A673 (cell line): ENCODE data around the gene HNF1A. TPM values are rescaled to one million over a fixed set of nuclear protein-coding genes. Genes with fewer than 3 reads are reported as not detected.
A peak's percentile ranks its signal among the peaks of the same experiment; 100 is the strongest.
"Not testable (repeated sequence)": the region's sequence is repeated elsewhere in the genome, so short reads cannot be mapped to it uniquely, and the experiment has no call there.

Source experiments
- BruUV-seq: library from RNA; stranded (reverse); fragments of 400-500 nt; replicated peaks from 2 replicates; lab custom pipeline; 2021; lab: Mats Ljungman, UMichigan
- CTCF ChIA-PET: fragments of 300-600 bp; sonication (Branson Sonifier 250); formaldehyde crosslinking; loops from one replicate; lab custom pipeline; 2022; ENCODE audit warnings: antibody characterized with exemption; lab: Charles Lee
- POLR2A ChIA-PET: fragments of 300-600 bp; sonication (Branson Sonifier 250); formaldehyde crosslinking; loops from one replicate; lab custom pipeline; 2022; ENCODE audit warnings: antibody characterized with exemption; ENCODE audit not compliant: low non-redundant PET; lab: Charles Lee
- DNase-seq: peaks from one replicate; pipeline ENCODE4 v3.0.0-alpha.2; 2015; ENCODE audit warnings: low spot score
- H3K27ac ChIP-seq: fragments of 200-600 bp; sonication (generic); 2 replicates; pipeline ENCODE4 v1.5.1; 2016; ENCODE audit warnings: mixed run types, low read depth, mild to moderate bottlenecking, mixed read lengths, antibody characterized with exemption, low read length; ENCODE audit not compliant: poor library complexity, severe bottlenecking
- H3K27me3 ChIP-seq: fragments of 200-600 bp; sonication (generic); replicated peaks from 2 replicates; pipeline ENCODE4 v1.6.1; 2017; ENCODE audit warnings: mixed run types, low read depth, mild to moderate bottlenecking, mixed read lengths, antibody characterized with exemption, low read length; ENCODE audit not compliant: insufficient read depth, poor library complexity
- H3K36me3 ChIP-seq: fragments of 200-600 bp; sonication (generic); 2 replicates; pipeline ENCODE4 v1.6.1; 2016; ENCODE audit warnings: mixed run types, mild to moderate bottlenecking, mixed read lengths, antibody characterized with exemption, low read length; ENCODE audit not compliant: insufficient read depth, poor library complexity, severe bottlenecking
- H3K4me1 ChIP-seq: fragments of 200-600 bp; sonication (generic); 2 replicates; pipeline ENCODE4 v1.6.1; 2017; ENCODE audit warnings: mixed run types, mild to moderate bottlenecking, mixed read lengths, antibody characterized with exemption, low read length; ENCODE audit not compliant: insufficient read depth, poor library complexity, severe bottlenecking
- H3K4me3 ChIP-seq: fragments of 200-600 bp; sonication (generic); 2 replicates; pipeline ENCODE4 v1.5.1; 2016; ENCODE audit warnings: low read depth, mixed run types, mild to moderate bottlenecking, mixed read lengths, low read length; ENCODE audit not compliant: poor library complexity, severe bottlenecking
- H3K9me3 ChIP-seq: fragments of 200-600 bp; sonication (generic); 2 replicates; pipeline ENCODE4 v1.6.1; 2016; ENCODE audit warnings: mixed run types, low read depth, mild to moderate bottlenecking, mixed read lengths, antibody characterized with exemption, low read length; ENCODE audit not compliant: poor library complexity, severe bottlenecking
- CTCF ChIP-seq: fragments of 300-800, 200-600 bp; sonication (generic); conservative IDR thresholded peaks from 2 replicates; pipeline ENCODE4 v1.5.1; 2017; ENCODE audit warnings: low read depth, mild to moderate bottlenecking, antibody characterized with exemption, low read length, moderate library complexity, mixed read lengths
- EZH2 ChIP-seq: fragments of 200-600 bp; sonication (generic); IDR thresholded peaks from 2 replicates; pipeline ENCODE4 v1.6.1; 2017; ENCODE audit warnings: borderline replicate concordance, low read depth, mild to moderate bottlenecking, mixed read lengths, antibody characterized with exemption, low read length; ENCODE audit not compliant: poor library complexity, severe bottlenecking
- intact Hi-C: fragments of 100-400 bp; cut with micrococcal nuclease; formaldehyde crosslinking; loops from one replicate; pipeline ENCODE4 v1.10.0; 2022; ENCODE audit not compliant: unreplicated experiment
- total RNA-seq: library from RNA; stranded (reverse); gene quantifications from 2 replicates; pipeline ENCODE4 v1.2.3, GENCODE V29; 2021

The HNF1A gene
- total RNA-seq, 1 experiment from 2014 or later, result not detected

- Histone ChIP-seq H3K27me3 (no peaks in the 10 kb centered on the region), H3K4me3 (peak within 1 kb of the TSS; percentile 18), H3K36me3 (no peaks in the 10 kb centered on the region), H3K4me1 (peaks cover 21% of the 10 kb centered on the region), H3K27ac (no peak within 1 kb of the TSS), H3K9me3 (no peaks in the 10 kb centered on the region)
- ChIA-PET POLR2A (interaction anchor here (0.7 kb wide), 1 partner anchor 37 kb away, joined by 3 read pairs; no protein-coding TSS in a partner anchor), CTCF (no interaction called here)
- no peak for DNase-seq
- no TSS peak for BruUV-seq
- intact Hi-C loops, result no loop called here
- TF ChIP-seq CTCF (no peak), EZH2 (no peak)
These were observed 60.7 kb downstream of the HNF1A start, which contains the start of gene OASL for GRCh38 chr12:121038861-121039668. TSS of gene OASL (minus strand) at chr12:121039246. CDS start at chr12:121038971, 275 bp downstream.

GRCh38 chr12:121043067-121043466 is 64.7 kb downstream of the HNF1A start:
- no peaks in the 10 kb centered on the region for H3K36me3 ChIP-seq
- POLR2A ChIA-PET, result no interaction called here
- H3K9me3 ChIP-seq, result no peaks in the 10 kb centered on the region
- intact Hi-C loops, result no loop called here
- BruUV-seq, result no TSS peak
- no peak overlapping the region for H3K27ac ChIP-seq
- CTCF ChIA-PET, result interaction anchor here (0.7 kb wide), 1 partner anchor 76 kb away, joined by 9 read pairs; no protein-coding TSS in a partner anchor
- H3K27me3 ChIP-seq, result no peaks in the 10 kb centered on the region
- no peak for DNase-seq
- TF ChIP-seq CTCF (no peak), EZH2 (no peak)
- no peak overlapping the region for H3K4me3 ChIP-seq
- H3K4me1 ChIP-seq, result no peaks in the 10 kb centered on the region

GRCh38 chr12:121047400-121047799 is 69.1 kb downstream of the HNF1A start:
- POLR2A ChIA-PET, H3K27me3 ChIP-seq, intact Hi-C loops, DNase-seq, BruUV-seq, CTCF ChIA-PET, H3K4me3 ChIP-seq, H3K9me3 ChIP-seq, H3K36me3 ChIP-seq, H3K27ac ChIP-seq, H3K4me1 ChIP-seq: not testable (repeated sequence)
